T-helper 2 cell (primary cell): ENCODE measurements around the gene VSTM1.
"Not testable (repeated sequence)": the region's sequence is repeated elsewhere in the genome, so short reads cannot be mapped to it uniquely, and the experiment has no call there.

Source experiments
- DNase-seq, 5 experiments: peaks; one replicate each; pipeline versions ENCODE4 v3.0.0 to v3.0.0-alpha.2; 2012 to 2022

The VSTM1 gene

DNA sequence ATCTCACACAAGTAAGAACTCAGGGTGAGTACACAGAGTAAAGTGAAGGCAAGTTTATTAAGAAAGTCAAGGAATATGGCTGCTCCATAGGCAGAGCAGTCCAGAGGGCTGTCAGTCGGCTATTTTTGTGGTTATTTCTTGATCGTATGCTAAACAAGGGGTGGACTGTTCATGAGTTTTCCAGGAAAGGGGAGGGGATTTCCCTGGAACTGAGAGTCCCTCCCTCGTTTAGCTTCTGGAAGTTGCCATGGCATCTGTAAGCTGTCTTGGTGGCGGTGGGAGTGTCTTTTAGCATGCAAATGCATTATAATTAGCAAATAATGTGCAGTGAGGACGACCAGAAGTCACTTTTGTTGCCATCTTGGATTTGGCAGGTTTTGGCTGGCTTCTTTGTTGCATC is 5.8 kb upstream of the VSTM1 start:
- no peak for DNase-seq

GRCh38 chr19:54062643-54063042 is 1.1 kb downstream of the VSTM1 start:
- no peak for DNase-seq

- no peak for DNase-seq
Measured at GRCh38 chr19:54047616-54048015, 16.1 kb downstream of the VSTM1 start.

DNA sequence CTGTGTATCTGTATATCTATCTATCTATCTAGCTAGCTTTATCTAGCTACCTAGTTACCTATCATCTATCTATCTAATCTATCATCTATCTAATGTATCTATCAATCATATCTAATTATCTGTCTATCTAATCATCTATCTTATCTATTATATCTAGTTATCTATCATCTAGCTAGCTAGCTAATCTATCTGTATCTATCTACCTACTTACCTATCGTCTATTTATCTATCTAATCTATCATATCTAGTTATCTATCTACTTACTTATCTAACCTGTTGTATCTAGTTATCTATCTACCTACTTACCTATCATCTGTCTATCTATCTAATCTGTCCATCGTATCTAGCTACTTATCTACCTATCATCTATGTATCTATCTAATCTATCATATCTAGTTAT is 17.9 kb downstream of the VSTM1 start:
- DNase-seq, result no peak

DNA sequence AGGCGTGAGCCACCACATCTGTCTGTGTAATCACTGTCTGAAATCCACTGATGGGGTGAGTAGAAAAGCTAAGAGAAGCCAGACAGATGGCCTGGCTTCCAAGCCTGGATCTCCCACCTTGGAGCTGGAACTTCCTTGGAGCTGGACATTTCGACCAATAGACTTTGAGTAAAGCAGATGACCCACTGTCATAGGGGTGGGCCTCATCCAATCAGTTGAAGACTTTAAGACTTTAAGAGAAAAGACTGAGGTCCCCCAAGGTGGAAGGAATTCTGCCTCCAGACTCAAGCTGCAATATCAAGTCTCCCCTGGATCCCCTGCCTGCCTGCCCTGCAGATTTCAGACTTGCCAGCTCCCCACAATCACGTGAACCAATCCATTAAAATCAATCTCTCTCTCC is 20.7 kb downstream of the VSTM1 start:
- DNase-seq, result no peak

GRCh38 chr19:54041969-54042606 is 21.6 kb downstream of the VSTM1 start:
- DNase-seq, result no peak

DNA sequence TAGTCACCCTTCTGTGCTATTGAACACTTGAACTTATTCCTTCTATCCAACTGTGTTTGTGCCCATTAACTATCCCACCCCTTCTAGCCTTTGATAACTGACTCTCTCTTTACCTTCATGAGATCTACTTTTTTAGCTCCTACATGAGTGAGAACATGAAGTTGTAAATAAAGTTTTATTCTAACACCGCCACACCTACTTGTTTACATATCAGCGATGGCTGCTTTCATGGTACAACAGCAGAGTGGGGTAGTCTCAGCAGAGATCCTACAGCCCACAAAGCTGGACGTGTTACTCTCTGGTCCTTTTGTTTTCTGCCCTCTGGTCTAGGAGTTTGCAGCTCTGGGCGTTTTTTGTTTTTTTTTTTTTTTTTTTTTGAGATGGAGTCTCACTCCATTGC is 23.7 kb downstream of the VSTM1 start:
- no peak for DNase-seq

GRCh38 chr19:54036542-54036941 is 27.2 kb downstream of the VSTM1 start:
- not testable (repeated sequence) for DNase-seq

DNA sequence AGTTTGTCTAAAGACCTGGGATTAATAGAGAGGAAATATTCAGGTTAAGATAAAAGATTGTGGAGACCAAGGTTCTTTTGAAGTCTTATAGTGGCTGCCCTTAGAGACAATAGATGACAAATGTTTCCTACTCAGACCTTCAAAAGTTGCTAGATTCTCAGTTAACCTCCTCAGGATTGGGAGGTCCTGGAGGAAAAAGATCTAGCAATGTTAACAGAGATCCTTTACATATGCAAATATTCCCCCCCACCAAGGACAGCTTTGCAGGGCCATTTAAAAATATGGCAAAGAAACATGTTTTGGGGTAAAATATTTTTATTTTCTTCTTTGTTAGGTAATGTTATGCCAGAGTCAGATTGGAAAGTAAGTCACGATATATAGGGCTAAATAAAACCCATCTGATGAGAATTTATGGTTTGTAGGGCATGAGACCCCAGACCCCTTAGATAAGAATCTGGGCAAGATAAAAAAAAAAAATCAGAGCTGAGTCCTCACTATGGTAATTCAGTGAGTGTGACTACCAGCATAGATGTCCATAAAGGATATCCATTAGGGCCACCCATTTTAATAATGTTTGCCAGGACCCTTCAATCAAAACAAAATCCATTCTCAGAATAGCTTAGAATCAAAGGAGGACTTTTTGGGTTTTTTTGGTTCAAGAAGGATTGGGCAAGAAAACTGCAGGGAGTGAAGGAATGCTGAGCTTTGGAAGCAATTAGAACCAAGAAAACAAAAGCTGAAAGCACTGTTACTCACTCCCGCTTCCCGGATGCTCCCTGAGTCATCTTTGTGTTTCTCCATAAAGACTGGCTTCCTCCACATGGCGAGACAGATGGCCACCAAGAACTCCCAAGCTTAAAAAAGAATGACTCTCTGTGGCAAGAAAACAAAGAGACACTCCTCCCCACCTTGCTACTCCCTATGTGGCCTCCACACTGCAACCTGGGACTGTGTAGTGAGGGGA is 28.2 kb downstream of the VSTM1 start:
- no peak for DNase-seq

- no peak for DNase-seq
Measured at GRCh38 chr19:54030895-54031586, 32.7 kb downstream of the VSTM1 start.

GRCh38 chr19:54029930-54030490 is 33.7 kb downstream of the VSTM1 start:
- DNase-seq, result peak in 4 of 5 experiments; percentile 10 to 44 (median 26)

DNA sequence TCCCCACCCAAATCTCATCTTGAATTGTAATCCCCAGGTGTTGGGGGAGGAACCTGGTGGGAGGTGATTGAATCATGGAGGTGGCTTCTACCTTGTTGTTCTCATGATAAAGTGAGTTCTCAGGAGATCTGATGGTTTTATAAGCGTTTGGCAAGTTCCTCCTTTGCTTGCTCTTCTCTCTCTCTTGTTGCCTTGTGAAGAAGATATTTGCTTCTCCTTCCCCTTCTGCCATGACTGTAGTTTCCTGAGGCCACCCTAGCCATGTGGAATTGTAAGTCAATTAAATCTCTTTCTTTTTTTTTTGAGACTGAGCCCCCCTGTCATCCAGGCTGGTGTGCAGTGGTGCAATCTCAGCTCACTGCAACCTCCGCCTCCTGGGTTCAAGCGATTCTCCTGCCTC is 34.4 kb downstream of the VSTM1 start:
- no peak for DNase-seq

- DNase-seq, result no peak
Measured at GRCh38 chr19:54026656-54027055, 37.0 kb downstream of the VSTM1 start.

GRCh38 chr19:54024660-54025059 is 39.0 kb downstream of the VSTM1 start:
- no peak for DNase-seq

- DNase-seq, result no peak
Measured at GRCh38 chr19:54023191-54023590, 40.5 kb downstream of the VSTM1 start.

GRCh38 chr19:54021932-54022331 is 41.8 kb downstream of the VSTM1 start:
- no peak for DNase-seq

DNA sequence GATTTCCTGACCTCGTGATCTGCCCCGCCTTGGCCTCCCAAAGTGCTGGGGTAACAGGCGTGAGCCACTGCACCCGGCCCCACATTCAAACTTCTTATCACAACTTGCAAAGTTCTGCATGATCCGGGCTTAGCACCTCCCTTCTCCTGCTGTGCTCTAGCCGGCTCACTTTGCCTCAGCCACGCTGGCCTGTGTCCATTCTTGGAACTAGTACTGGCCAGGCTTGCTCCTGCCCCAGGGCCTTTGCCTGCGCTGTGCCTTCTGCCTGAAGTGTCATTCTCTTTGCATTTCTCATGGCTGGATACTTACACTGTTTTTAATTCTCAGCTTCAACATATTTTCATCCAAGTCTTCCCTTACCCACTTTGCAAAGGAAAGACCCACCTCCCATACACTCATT is 42.3 kb downstream of the VSTM1 start:
- DNase-seq, result no peak

GRCh38 chr19:54017261-54017660 is 46.4 kb downstream of the VSTM1 start:
- DNase-seq, result no peak

DNA sequence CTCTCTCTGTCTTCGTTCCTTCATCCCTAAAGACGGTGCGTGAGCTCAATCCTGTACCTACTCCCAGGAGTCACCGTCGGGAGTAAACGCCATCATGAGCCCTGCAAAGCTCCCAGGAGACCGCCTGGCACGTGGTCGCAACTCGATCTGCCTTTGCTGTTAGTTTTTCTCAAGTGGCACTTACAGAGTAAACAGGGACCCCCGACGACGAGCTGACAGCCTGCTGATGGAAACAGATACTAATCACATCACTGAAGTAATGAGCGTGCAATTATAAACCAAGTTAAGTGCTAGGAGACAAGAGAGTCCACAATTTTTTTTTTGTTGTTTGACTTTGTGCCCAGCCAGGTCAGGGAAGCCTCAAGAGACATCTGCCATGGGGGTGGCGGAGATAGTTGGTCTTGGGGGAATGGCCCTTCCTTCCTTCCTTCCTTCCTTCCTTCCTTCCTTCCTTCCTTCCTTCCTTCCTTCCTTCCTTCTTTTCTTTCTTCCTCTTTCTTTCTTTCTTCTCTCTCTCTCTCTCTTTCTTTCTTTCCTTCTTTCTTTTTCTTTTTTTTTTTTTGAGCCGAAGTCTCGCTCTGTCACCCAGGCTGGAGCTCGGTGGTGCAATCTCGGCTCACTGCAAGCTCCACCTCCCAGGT is 48.7 kb downstream of the VSTM1 start:
- DNase-seq, result no peak

DNA sequence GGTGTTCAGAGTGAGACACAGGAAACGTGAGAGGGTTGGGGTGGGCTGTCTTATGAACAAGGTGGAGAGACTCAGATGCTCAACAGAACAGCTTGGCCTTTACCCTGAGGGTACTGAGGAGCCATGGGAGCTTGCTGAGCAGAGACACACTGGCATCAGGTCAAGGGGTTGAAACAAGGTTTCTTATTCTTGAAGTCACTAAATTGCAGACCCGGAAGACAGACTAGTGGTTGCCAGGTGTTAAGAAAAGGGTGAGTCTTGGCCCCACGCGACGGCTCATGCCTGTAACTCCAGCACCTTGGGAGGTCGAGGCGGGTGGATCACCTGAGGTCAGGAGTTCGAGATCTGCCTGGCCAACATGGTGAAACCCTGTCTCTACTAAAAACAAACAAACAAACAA is 49.8 kb downstream of the VSTM1 start:
- DNase-seq, result no peak

DNA sequence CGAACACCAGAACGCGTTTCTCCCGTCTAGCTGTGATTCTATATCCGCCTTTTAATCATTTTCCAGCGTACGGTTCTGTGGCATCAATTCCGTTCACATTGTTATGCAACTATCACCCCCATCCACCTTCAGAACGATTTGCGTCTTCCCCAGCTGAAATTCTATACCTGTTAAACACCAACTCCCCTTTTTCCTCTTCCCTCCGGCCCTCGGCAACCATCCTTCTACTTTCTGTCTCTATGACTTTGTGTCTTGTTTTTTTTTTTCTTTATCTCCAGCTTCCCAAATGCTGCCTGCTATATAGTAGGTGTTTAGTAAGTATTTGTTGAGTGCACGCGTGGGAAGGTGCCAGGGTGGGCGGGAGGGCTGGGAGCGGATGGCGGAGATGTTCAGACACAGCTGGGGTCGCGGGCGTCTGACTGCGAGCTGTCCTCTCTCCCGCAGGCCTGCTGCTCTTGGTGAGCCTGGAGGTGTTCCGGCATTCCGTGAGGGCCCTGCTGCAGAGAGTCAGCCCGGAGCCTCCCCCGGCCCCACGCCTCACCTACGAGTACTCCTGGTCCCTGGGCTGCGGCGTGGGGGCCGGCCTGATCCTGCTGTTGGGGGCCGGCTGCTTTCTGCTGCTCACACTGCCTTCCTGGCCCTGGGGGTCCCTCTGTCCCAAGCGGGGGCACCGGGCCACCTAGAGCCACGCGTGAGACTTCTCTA is 52.0 kb downstream of the VSTM1 start:
- DNase-seq, result no peak

DNA sequence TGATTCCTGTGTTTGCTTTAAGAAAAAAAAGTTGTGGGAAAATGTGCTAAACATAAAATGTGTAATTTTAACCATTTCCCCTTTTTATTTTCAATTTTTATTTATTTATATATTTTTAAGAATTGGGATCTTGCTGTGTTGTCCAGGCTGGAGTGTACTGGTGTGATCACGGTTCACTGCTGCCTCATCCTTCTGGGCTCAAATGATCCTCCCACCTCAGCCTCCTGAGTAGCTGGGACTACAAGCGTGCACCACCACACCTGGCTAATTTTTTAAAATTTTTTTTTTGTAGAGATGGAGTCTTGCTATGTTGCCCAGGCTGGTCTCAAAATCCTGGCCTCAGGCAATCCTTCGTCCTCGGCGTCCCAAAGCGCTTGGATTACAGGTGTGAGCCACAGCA is 53.2 kb downstream of the VSTM1 start:
- DNase-seq, result no peak
